ENCODE measurements around the gene SLC25A18.

SLC25A18 gene

DNA sequence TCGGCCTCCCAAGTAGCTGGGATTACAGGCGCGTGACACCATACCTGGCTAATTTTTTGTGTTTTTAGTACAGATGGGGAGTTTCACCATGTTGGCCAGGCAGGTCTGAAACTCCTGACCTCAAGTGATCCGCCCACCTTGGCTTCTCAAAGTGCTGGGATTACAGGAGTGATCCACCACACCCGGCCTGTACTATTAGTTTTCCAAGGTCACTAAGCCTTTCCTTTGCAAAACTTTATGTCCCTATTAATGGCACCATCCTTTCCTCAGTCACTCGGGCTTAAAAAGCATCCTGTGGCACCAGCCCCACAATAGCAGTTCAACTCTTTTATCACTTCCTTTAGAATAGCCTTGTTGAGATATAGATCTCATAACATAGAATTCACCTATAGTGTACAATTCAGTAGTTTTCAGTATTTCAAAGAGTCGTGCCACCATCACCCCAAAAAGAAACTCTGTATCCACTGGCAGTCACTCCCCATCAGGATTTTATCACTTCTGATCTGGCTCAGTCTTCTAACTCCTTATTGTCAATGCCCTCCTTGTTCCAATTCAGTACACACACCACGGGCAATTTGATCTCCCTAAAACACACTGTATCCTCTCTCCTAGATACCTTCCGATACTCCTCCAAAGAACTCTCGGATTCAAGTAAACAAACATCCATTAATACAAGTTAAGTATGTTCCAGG lies 74.3 kb downstream of the SLC25A18 start:
- TF ChIP-seq TAF1 (IDR thresholded peaks at IDR 0.05; ENCODE audit: borderline replicate concordance, low read depth, low read length) (no peak), POLR2AphosphoS5 (IDR thresholded peaks at IDR 0.05; ENCODE audit: low read depth, low read length) (no peak), POLR2A (IDR thresholded peaks at IDR 0.05; ENCODE audit: low read depth, low read length) (no peak)
- FAIRE-seq (no peak), DNase-seq (ENCODE audit: insufficient read length) (no peak)

- DNase-seq (ENCODE audit: insufficient read length) (peak; percentile 23), FAIRE-seq (peak; percentile 50)
- TF ChIP-seq POLR2A (IDR thresholded peaks at IDR 0.05; ENCODE audit: low read depth, low read length) = no peak
- no peak for TF ChIP-seq TAF1 (IDR thresholded peaks at IDR 0.05; ENCODE audit: borderline replicate concordance, low read depth, low read length)
- TF ChIP-seq POLR2AphosphoS5 (IDR thresholded peaks at IDR 0.05; ENCODE audit: low read depth, low read length) = no peak
These were observed 74.8 kb downstream of the SLC25A18 start for GRCh38 chr22:17638182-17638431.

GRCh38 chr22:17638432-17639246 lies 75.3 kb downstream of the SLC25A18 start, which contains the start of gene BCL2L13:
BCL2L13 (plus strand) TSS chr22:17638757; CDS start chr22:17655712, 16,955 bp downstream.
- peak; percentile 85 for DNase-seq (ENCODE audit: insufficient read length)
- TF ChIP-seq POLR2AphosphoS5 (IDR thresholded peaks at IDR 0.05; ENCODE audit: low read depth, low read length) (peak; percentile 89), POLR2A (IDR thresholded peaks at IDR 0.05; ENCODE audit: low read depth, low read length) (peak; percentile 89), TAF1 (IDR thresholded peaks at IDR 0.05; ENCODE audit: borderline replicate concordance, low read depth, low read length) (peak; percentile 88)
- FAIRE-seq = peak; percentile 94

DNA sequence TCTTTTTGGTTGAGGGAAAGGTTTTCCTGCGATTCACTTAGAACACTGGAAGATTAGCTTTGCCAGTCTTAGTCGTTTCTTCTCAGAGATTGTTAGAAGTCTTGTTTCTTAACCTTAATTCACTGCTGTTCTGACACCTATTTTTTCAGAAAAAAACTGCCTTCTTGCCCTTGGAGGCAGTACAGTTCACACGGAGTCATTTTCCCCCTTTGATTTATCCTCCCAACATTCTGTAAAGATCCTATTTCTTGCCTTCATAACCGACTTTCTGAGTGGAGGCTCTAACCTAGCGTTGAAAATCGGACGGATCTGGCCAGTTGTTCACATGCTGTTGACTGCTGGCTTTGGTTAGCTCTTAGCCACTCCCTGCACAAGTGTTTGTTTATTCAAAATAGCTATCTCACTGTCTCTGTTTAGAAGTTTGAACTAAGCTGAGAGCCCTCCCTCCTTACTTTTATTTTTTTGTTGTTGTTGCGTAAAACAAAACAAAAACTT lies 76.0 kb downstream of the SLC25A18 start:
- peak; percentile 21 for FAIRE-seq

More for the DNA sequence above, 76.0 kb downstream of the SLC25A18 start:
- DNase-seq (ENCODE audit: insufficient read length) = peak; percentile 39
- TF ChIP-seq POLR2AphosphoS5 (IDR thresholded peaks at IDR 0.05; ENCODE audit: low read depth, low read length) (no peak), POLR2A (IDR thresholded peaks at IDR 0.05; ENCODE audit: low read depth, low read length) (no peak; the same call in none of the 2 replicates), TAF1 (IDR thresholded peaks at IDR 0.05; ENCODE audit: borderline replicate concordance, low read depth, low read length) (no peak)

Measured in GM12892 (cell line).